CD14-positive monocyte (primary cell): Measurements from ENCODE around the gene KCNIP3. TPM values are rescaled to one million over a fixed set of nuclear protein-coding genes. Genes with fewer than 3 reads are reported as not detected.

Experiments used
- DNase-seq, 3 donors: peaks; one replicate each; pipeline ENCODE4 v3.0.0-alpha.2; 2011 to 2022
- H2AFZ ChIP-seq: 2 replicates; pipeline ENCODE4 v1.6.0; 2012; ENCODE audit warnings: mild to moderate bottlenecking, low read depth, low read length, inconsistent platforms; ENCODE audit not compliant: insufficient read depth, poor library complexity, severe bottlenecking
- H3K27ac ChIP-seq, 2 donors: 1 replicate in 1 of 2; 2 replicates in 1 of 2; pipeline ENCODE4 v1.5.1; 2012 to 2013; ENCODE audit warnings: low read length in 2 of 2, control low read depth in 1 of 2, inconsistent platforms in 1 of 2, low read depth in 1 of 2, mild to moderate bottlenecking in 1 of 2
- H3K27me3 ChIP-seq, 2 donors: one replicate each; pipeline versions ENCODE4 v1.6.0 to v1.6.1; 2011 to 2013; ENCODE audit warnings: low read length in 2 of 2; ENCODE audit not compliant: control insufficient read depth in 2 of 2, insufficient read depth in 2 of 2
- H3K36me3 ChIP-seq, 2 donors: replicated peaks in 1 of 2; 1 replicate in 1 of 2; 2 replicates in 1 of 2; pipeline versions ENCODE4 v1.5.1 to v1.6.1; 2012 to 2013; ENCODE audit warnings: low read length in 2 of 2, control low read depth in 1 of 2, inconsistent platforms in 1 of 2, mild to moderate bottlenecking in 1 of 2; ENCODE audit not compliant: insufficient read depth in 2 of 2, control insufficient read depth in 1 of 2
- H3K4me1 ChIP-seq, 2 donors: 1 replicate in 1 of 2; 2 replicates in 1 of 2; pipeline versions ENCODE4 v1.5.1 to v1.6.1; 2012 to 2013; ENCODE audit warnings: low read length in 2 of 2, control low read depth in 1 of 2, inconsistent platforms in 1 of 2, mild to moderate bottlenecking in 1 of 2, moderate library complexity in 1 of 2; ENCODE audit not compliant: insufficient read depth in 2 of 2, control insufficient read depth in 1 of 2
- H3K4me2 ChIP-seq: replicated peaks from 2 replicates; pipeline ENCODE3; 2012; ENCODE audit warnings: low read length, moderate library complexity, mild to moderate bottlenecking; ENCODE audit not compliant: poor library complexity, severe bottlenecking; ENCODE audit errors: extremely low read depth
- H3K4me3 ChIP-seq, 3 experiments: fragments of 200-600 bp in 1 of 3; sonication (generic) in 1 of 3; replicated peaks in 1 of 3; 1 replicate in 2 of 3; 2 replicates in 1 of 3; pipeline ENCODE4 v1.5.1; 2011 to 2013; ENCODE audit warnings: low read length in 3 of 3, mild to moderate bottlenecking in 3 of 3, control low read depth in 2 of 3, low read depth in 2 of 3, inconsistent platforms in 1 of 3, moderate library complexity in 1 of 3
- H3K79me2 ChIP-seq: 2 replicates; pipeline ENCODE4 v1.6.0; 2012; ENCODE audit warnings: mild to moderate bottlenecking, control low read depth, inconsistent platforms, low read length, moderate library complexity; ENCODE audit not compliant: insufficient read depth
- H3K9ac ChIP-seq: 2 replicates; pipeline ENCODE4 v1.6.0; 2017; ENCODE audit warnings: low read length, mild to moderate bottlenecking; ENCODE audit not compliant: insufficient read depth, poor library complexity, severe bottlenecking
- H3K9me3 ChIP-seq, 2 donors: replicated peaks in 1 of 2; 1 replicate in 1 of 2; 2 replicates in 1 of 2; pipeline versions ENCODE4 v1.5.1 to v1.6.1; 2012 to 2013; ENCODE audit warnings: low read length in 2 of 2, control low read depth in 1 of 2; ENCODE audit not compliant: control insufficient read depth in 1 of 2, insufficient read depth in 1 of 2
- H4K20me1 ChIP-seq: 2 replicates; pipeline ENCODE4 v1.6.0; 2012; ENCODE audit warnings: mild to moderate bottlenecking, low read length, control low read depth, moderate library complexity; ENCODE audit not compliant: insufficient read depth
- H3K27ac Mint-ChIP-seq, 7 donors: one replicate each; pipeline ENCODE4 v1.8.0; 2020; ENCODE audit warnings: mild to moderate bottlenecking in 7 of 7, mixed read lengths in 7 of 7, moderate library complexity in 6 of 7, inconsistent platforms in 2 of 7
- H3K27me3 Mint-ChIP-seq, 3 donors: one replicate each; pipeline ENCODE4 v1.8.0; 2021 to 2022; ENCODE audit warnings: low read depth in 3 of 3, mild to moderate bottlenecking in 3 of 3, mixed read lengths in 3 of 3, moderate library complexity in 3 of 3, inconsistent platforms in 1 of 3
- H3K36me3 Mint-ChIP-seq, 2 donors: one replicate each; pipeline ENCODE4 v1.8.0; 2020; ENCODE audit warnings: mixed read lengths in 2 of 2, inconsistent platforms in 1 of 2, mild to moderate bottlenecking in 1 of 2
- H3K4me1 Mint-ChIP-seq: one replicate; pipeline ENCODE4 v1.8.0; 2020; ENCODE audit warnings: mild to moderate bottlenecking, mixed read lengths
- H3K4me3 Mint-ChIP-seq, 2 donors: one replicate each; pipeline ENCODE4 v1.8.0; 2020; ENCODE audit warnings: mild to moderate bottlenecking in 2 of 2, mixed read lengths in 2 of 2, moderate library complexity in 1 of 2
- H3K9me3 Mint-ChIP-seq, 7 donors: one replicate each; pipeline ENCODE4 v1.8.0; 2020 to 2022; ENCODE audit warnings: mixed read lengths in 7 of 7, mild to moderate bottlenecking in 6 of 7, moderate library complexity in 6 of 7, inconsistent platforms in 2 of 7
- CTCF ChIP-seq: fragments of 200-600 bp; IDR thresholded peaks from one replicate; pipeline ENCODE4 v1.8.0; 2022; ENCODE audit warnings: antibody characterized with exemption, mild to moderate bottlenecking
- WGBS: methylation state at CpG from one replicate; pipeline ENCODE4 v1.1.5; 2013; ENCODE audit warnings: missing lambda C conversion rate; ENCODE audit not compliant: insufficient coverage; 5-methylcytosine and 5-hydroxymethylcytosine counted together
- intact Hi-C, 2 donors: fragments of 100-400 bp; cut with micrococcal nuclease; formaldehyde crosslinking; loops; one replicate each; pipeline versions ENCODE4 v1.15.0 to v1.15.1; 2023
- polyA plus RNA-seq, 3 donors: library from polyadenylated mRNA; depleted of rRNA in 1 of 3; unstranded in 2 of 3; stranded (reverse) in 1 of 3; fragments of 300-500 nt in 2 of 3; fragments of >200 nt in 1 of 3; fragmentation: Illumina TruSeq in 2 of 3; gene quantifications; 1 replicate in 2 of 3; 2 replicates in 1 of 3; pipeline ENCODE4 v1.2.3, GENCODE V29; 2012 to 2021

KCNIP3 gene
- polyA plus RNA-seq, 3 donors = not detected

DNA sequence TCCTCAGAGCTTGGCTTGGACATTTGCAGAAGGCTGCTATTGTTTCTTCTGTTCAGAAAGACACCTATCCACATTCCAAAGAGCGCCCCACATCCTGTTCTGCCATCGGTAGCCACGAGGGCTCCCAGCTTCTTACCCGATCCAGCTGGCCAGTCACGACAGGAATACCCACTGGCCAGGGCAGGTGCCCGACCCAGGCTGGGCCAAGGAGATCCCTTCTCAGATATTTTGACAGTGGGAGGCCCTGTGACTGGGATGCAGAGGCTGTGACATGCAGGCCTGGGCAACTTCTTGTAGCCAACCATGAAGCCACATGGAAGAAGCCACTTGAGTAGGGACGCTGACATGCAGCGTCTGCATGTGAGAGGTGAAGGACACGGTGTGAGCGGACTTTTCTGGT, 34.5 kb downstream of the KCNIP3 start:
- H3K79me2 ChIP-seq = no peaks in the 10 kb centered on the region
- H3K9me3 Mint-ChIP-seq = peaks cover 0 to 3% (median 0%) of the 10 kb centered on the region in 7 donors
- H2AFZ ChIP-seq = no peak overlapping the region
- TF ChIP-seq CTCF = no peak
- WGBS = 94% methylated on average over 10 of the region's 10 CpGs
- H3K9ac ChIP-seq = no peak overlapping the region
- H3K9me3 ChIP-seq = no peaks in the 10 kb centered on the region
- no peak overlapping the region for H3K4me3 ChIP-seq
- DNase-seq = no peak
- H3K4me1 ChIP-seq = no peaks in the 10 kb centered on the region
- H3K36me3 ChIP-seq = no peaks in the 10 kb centered on the region
- no peak overlapping the region for H3K27ac Mint-ChIP-seq
- intact Hi-C loops = no loop called here
- no peak overlapping the region for H3K4me3 Mint-ChIP-seq
- H3K36me3 Mint-ChIP-seq = no peaks in the 10 kb centered on the region
- H3K4me2 ChIP-seq = no peak overlapping the region
- no peaks in the 10 kb centered on the region for H3K27me3 ChIP-seq
- peaks cover under 1 to 6% (median 3%) of the 10 kb centered on the region in 3 donors for H3K27me3 Mint-ChIP-seq
- H3K27ac ChIP-seq = no peak overlapping the region
- H4K20me1 ChIP-seq = no peaks in the 10 kb centered on the region
- no peaks in the 10 kb centered on the region for H3K4me1 Mint-ChIP-seq

DNA sequence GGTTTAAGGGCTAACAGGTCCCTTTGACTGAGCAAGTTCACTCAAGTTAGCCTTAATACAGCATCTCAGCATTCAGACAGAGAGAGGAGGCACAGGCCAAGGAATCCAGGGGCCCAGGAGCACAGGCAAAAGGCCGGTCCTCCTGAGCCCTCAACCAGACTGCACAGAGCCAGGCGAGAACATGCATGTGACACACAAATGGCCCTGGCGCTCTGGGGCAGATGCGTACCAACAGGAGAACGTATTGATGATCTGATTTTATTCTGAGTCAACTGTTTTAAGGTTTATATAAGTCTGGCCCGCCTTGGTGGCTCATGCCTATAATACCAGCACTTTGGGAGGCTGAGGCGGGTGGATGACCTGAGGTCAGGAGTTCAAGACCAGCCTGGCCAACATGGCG, 34.9 kb downstream of the KCNIP3 start:
- Histone ChIP-seq H3K4me3 (no peak overlapping the region), H3K9ac (no peak overlapping the region), H4K20me1 (no peaks in the 10 kb centered on the region), H3K27ac (no peak overlapping the region), H3K36me3 (no peaks in the 10 kb centered on the region), H3K4me1 (no peaks in the 10 kb centered on the region), H3K79me2 (no peaks in the 10 kb centered on the region), H3K27me3 (no peaks in the 10 kb centered on the region), H2AFZ (no peak overlapping the region), H3K9me3 (no peaks in the 10 kb centered on the region), H3K4me2 (no peak overlapping the region)
- 87% methylated on average over 6 of the region's 8 CpGs for WGBS
- no peak for TF ChIP-seq CTCF
- Mint-ChIP-seq H3K9me3 (peaks cover 0 to 4% (median 0%) of the 10 kb centered on the region in 7 donors), H3K4me3 (no peak overlapping the region), H3K36me3 (no peaks in the 10 kb centered on the region), H3K27me3 (peaks cover 1 to 7% (median 3%) of the 10 kb centered on the region in 3 donors), H3K4me1 (no peaks in the 10 kb centered on the region), H3K27ac (no peak overlapping the region)
- no peak for DNase-seq
- intact Hi-C loops = no loop called here
